HG02981 (cell line): Measurements from ENCODE around the gene KAZN.
A peak's percentile ranks its signal among the peaks of the same experiment; 100 is the strongest.

Experiments used
- ATAC-seq: cut with Tn5 transposase; IDR thresholded peaks from one replicate; pipeline ENCODE4 v1.9.1; 2021; ENCODE audit warnings: mild to moderate bottlenecking, moderate library complexity; ENCODE audit not compliant: unreplicated experiment

The KAZN gene

DNA sequence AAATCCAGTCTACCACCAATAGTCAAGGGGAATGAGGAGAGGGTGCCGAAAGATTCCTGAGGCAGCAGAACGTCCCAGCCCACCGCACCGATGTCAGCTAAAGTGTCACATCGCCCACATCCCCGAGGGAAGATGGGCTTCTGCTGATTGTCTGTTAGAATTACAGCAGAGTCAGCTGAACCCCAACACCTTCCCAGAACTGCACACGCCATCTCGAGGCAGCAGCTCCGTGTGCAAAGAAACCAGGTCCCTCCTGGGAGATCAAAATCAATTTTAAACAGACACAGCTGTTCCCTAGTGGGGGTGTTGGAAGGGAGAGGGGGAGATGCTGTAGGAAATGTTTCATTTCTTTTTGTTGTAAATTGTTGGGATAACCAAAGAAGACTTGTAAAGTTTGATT is 12.8 kb upstream of the KAZN start:
- ATAC-seq, result no peak

- ATAC-seq, result no peak
Observed at GRCh38 chr1:14590411-14591180, 7.9 kb upstream of the KAZN start.

DNA sequence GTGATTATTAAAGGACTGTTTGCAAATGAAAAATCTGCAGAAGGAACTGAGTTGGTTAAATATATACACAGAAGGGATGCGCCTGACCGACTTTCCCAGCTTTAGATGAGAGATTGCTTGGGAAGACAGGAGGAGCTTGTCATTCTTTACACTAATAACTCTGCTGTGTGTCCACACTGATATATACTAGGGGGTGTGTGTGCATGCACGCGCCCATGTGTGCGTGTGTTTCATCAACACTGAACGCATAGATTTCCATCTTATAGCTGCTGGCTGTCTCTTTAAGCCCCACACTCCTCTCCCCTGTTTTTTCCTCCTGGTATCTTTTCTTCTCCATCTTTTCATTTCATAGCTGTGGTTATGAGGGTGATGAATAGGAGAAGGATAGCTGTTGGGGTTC is 6.9 kb upstream of the KAZN start:
- ATAC-seq, result no peak

DNA sequence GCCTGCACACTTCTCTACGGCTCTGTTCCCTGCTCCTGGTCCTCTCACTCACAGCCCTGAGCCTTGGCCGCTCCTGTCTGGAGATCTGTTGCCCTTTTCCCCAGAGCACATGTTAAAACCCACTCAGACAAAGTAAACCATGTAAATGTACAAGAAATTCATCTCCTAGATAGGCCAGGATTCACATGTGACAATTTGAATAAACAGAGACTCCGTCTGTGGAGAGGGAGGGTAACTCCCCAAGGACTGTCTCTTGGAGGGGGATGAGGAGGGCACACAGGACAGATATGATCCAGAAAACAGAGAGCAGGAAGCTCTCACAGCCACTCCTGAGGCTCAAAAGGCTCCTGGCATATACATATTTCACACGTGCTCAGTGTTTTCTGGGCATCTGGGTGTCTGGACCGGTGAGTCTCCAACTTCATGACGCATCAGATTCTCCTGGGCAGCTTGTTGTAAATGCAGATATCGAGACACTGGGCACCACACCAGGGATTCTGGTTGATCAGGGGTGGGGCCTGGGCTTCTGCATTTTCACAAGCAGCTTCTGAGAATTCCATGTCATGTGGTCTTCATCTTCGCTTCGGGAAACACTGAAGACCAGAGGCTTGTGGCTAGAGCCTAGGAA is 6.4 kb upstream of the KAZN start:
- ATAC-seq, result no peak

DNA sequence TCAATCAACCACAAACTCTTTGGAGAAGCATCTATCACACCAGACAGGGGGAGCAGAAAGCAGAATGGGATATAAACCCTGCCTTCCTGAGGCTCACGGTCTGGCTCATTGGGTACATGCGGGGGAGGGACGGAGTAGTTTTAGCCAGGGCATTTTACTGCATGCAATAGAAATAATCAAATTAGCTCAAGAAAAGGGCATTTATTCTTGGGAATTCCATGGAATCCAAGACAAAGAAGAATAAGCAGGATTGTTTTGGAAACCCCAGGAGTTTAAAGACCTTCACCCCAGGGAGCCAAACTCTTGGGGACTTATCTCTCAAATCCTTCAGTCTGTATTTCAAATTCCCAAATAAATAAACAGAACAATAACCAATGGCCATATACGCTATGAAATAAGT is 5.2 kb upstream of the KAZN start:
- ATAC-seq, result no peak

GRCh38 chr1:14594045-14594444 is 4.4 kb upstream of the KAZN start:
- no peak for ATAC-seq

- ATAC-seq, result no peak
Observed at GRCh38 chr1:14596591-14596990, 1.9 kb upstream of the KAZN start.

DNA sequence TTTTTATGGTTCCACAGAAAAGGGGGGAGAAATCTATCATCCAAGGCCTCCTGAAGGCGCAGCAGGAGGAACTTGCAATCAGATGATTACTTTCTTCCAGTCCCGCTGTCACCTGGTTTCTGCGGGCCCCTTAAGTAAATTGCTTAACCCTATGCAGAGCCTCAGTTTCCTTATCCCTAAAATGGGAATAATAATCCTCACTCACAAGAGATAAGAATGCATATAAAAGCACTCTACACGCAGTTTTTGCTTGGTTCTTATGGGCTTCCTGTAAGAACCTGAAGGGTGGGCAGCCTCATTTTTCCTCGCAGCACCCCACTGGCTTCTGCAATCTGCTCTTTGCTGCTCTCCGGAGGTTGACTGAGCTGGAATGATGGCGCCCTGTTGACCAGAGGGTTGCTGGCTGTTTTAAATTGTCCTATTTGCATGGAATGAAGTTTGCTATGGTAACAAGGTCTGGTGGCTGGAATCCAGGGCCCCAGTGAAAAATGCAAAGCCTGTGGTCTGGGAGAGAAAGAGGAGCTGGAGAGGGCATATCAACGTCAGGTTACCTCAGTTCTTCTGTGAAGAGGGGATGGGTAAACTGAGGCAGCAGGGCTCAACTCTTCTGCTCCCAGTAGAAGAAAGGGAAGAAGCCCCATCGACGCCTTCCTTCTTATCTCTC is 1.0 kb upstream of the KAZN start:
- ATAC-seq, result no peak

DNA sequence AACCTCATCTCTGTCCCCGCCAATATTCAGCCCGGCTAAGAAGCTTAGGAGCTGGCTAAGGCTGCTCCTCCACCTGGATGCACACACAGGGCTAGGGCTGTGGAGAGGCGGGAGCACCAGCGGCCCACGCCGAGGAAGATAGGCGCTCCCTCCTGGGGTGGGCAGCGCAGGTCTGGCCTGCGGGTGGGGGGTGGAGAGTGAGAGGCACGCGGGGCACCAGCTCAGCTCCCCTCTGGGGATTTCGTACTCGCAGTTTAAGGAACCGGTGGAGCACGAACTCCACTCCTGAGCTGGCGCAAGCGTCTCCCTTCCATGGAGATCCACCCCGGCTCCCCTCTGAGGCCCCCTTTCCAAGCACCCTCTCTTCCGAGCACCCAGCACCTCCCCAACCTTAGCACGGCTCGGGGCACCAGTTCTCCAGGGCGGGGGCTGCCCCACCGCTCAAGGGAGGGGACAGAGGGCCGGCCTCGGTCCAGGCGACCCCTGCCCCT is 433 bp upstream of the KAZN start:
- ATAC-seq, result no peak

GRCh38 chr1:14599183-14599791 is 802 bp downstream of the KAZN start:
- peak; percentile 43 for ATAC-seq

DNA sequence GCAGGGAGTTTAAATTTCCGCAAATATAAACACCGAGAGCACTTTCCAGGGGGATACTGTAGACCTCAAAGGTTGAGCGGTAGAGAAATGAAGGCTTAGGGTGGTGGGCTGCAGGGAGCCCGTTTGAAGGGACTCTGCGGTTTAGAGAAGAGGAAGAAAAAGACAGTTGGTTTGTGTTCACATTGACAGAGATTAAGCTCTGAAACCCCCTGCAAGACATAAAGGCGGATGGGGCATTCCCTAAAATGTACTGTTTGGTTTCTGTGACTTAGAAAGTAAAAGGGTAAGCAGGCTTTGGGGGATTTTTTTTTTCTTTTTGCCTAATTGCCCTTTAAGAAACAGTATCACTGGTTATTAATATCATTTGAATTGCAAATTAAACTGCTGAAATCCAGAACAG is 1.3 kb downstream of the KAZN start:
- peak; percentile 50 for ATAC-seq

DNA sequence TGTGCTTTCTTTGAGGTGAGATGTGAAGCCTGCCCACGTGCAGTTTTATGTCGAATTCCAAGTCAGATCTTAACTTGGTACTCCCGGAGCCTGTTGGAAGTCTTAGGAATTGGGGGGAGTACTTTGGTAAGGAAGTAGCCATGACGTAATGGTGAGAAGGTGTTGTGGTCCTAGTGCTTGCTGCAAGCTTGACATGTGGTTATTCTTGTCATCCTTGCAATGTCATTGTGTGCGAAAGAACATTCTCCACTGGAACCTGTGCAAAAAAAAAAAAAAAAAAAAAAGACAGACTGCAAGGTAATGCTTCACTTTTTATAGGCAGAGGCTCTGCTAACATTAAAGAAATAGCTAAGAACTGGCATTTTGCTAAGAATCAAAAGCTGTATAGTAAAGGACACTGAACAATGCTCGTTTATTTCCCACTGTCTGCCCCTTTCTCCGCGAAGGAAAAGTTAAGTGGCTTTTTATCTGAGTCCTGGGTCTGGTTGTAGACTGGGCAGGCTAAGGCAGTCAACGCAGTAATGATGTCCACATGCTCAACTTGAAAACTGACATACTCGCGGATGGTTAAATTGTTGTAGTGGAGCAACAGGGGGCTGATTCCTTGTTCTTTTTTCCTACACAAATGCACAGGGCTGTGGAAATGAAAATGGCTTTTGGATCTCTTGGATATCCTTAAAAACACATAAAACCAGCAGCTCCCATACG is 2.1 kb downstream of the KAZN start:
- no peak for ATAC-seq

DNA sequence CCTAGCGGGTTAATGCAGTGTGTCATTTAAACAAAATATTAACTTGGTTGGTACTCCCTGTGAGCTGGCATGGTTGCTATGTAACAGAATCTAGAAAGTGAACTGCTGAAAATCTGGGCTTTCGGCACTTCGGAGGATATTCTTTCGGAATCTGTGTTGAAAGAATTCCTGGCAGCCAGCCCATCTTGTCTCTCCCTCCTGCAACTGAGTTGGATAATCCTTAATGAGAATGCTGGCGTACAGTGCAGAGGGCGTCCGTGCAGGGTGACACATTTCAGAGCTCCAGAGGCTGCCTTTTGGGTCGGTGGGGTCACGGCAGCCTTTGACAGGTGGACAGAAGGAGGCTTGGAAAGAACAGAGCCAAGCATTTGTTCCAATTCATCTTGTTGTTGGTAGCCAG is 3.7 kb downstream of the KAZN start:
- ATAC-seq, result no peak

DNA sequence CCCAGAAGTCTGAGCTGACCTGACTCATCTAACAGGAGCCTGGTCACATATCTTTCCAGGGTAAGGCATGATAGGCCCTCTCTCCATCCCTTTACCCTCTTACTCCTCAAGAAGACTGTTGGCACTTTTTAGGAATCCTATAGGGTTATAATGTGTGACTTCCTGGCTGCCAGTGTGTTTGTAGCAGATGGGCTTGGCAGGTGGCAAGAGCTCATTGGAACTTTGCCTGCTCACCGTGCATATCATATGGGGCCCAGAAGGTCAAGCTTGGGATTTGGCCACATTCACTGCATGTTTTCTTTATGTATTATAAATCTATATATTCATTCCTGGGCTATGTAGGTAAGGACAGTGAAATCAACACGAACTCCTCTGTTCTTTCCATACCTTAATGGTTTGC is 5.2 kb downstream of the KAZN start:
- no peak for ATAC-seq

- no peak for ATAC-seq
Observed at GRCh38 chr1:14604414-14604813, 5.9 kb downstream of the KAZN start.

DNA sequence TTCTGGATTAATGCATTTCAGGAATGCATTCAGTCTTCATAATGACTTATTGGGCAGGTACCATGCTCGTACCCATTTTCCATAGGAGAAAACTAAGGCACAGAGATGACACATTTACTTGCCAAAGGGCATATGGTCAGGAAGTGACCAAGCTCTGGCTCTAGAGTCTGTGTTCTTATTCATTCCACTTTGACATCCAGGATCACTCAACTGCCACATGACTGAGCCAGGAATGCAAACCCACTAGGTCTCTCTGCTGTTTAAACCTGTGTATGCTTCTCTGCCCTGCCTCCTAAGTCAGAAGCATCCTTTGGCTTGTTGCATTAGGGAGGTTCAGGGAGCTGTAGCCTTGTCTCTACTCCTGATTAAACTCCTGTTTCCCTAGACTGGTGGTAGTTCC is 7.5 kb downstream of the KAZN start:
- no peak for ATAC-seq

DNA sequence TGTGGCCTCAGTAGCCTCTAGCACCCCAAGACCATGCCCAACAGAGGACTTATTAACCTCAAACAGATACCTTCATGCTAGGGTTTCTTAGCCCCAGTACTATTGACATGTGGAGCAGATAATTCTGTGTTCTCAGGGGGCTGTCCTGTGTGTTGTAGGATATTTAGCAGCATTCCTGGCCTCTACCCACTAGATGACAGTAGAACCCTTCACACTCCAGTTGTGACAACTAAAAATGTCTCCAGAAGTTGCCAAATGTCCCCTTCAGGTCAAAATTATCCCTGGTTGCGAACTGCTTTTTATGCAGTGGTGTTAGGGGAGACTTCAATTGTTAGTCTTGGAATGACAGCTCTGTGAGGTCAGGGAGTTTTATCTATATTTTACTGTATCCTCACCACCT is 8.1 kb downstream of the KAZN start:
- no peak for ATAC-seq

- ATAC-seq, result no peak
Observed at GRCh38 chr1:14607295-14607694, 8.8 kb downstream of the KAZN start.

DNA sequence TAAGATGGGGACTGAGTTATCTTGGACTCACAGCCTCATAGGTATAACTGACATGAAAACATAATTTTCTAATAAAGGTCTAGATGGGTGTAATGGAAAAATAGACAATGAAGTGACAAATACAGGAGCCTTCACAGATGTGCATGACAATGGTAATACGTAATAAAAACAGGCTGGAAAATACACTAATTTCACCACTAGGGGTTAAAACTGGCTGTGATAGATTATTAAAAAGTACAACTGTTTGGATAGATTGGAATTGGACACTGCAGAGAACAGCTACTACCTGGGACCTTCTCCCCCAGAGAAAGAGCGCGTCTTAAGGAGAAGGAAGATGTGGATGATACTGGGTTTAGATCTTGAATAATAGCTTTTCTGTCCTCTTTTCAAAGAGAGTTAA is 9.8 kb downstream of the KAZN start:
- no peak for ATAC-seq

DNA sequence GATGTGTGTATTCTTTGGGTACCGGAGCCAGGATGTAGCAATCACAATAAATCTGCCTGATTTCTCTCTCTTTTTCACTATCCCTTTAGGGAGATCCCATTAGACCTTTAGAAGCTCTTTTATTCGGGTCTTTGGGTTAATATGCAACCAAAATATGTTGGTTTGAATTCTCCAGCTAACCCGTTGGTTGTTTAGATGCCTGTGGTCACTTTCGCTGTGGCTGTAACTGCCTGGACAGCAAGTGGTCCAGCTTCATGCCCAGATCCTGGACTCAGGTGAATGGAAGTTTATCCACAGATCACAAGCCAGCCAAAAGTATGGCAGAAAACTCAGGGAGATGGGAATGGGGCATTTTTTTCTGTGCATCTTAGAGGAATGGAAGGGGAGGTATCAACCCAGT is 12.3 kb downstream of the KAZN start:
- ATAC-seq, result no peak

DNA sequence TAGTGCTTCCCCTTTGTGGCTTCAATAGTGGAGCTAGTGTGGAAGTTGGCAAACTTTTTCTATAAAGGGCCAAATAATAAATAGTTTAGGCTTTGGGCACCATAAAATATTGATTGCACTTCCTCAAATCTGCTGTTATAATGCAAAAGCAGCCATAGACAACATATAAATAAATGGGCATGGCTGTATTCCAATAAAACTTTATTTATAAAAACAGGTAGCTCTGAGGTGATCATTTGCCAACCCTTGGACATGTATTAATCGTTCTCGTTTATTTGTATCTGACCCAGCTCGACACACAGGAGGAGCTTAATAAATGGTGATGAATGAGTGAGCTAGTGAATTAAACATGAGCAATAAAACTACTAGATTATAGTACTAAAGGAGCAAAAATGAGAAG is 13.3 kb downstream of the KAZN start:
- ATAC-seq, result no peak
